IMR-90 (cell line): ENCODE data around the gene KLHL36. TPM values are rescaled to one million over a fixed set of nuclear protein-coding genes. Genes with fewer than 3 reads are reported as not detected.

Source experiments
- ATAC-seq: fragments of 200-7000 bp; cut with Tn5 transposase; 2 replicates; pipeline ENCODE4 v1.9.1; 2020; ENCODE audit warnings: low read depth, mild to moderate bottlenecking, moderate library complexity
- BruUV-seq: library from RNA; stranded (reverse); fragments of 400-500 nt; replicated peaks from 2 replicates; lab custom pipeline; 2021; lab: Mats Ljungman, UMichigan
- CTCF ChIA-PET: fragments of 300-600 bp; formaldehyde crosslinking; extraction: SDS; loops from one replicate; lab custom pipeline; 2021; ENCODE audit warnings: antibody characterized with exemption; lab: Yijun Ruan, JAX
- POLR2A ChIA-PET: fragments of 300-600 bp; sonication (Branson Sonifier 250); formaldehyde crosslinking; loops from one replicate; lab custom pipeline; 2022; ENCODE audit warnings: antibody characterized with exemption; ENCODE audit not compliant: unreplicated experiment; lab: Charles Lee
- DNase-seq: peaks from one replicate; pipeline ENCODE4 v3.0.0; 2013
- H2AFZ ChIP-seq: replicated peaks from 2 replicates; pipeline ENCODE3; 2013; ENCODE audit warnings: low read length, mild to moderate bottlenecking; ENCODE audit not compliant: poor library complexity
- H2AK5ac ChIP-seq: 2 replicates; pipeline ENCODE4 v1.6.1; 2013; ENCODE audit warnings: low read depth, low read length, inconsistent platforms
- H2AK9ac ChIP-seq: replicated peaks from 2 replicates; pipeline ENCODE3; 2013; ENCODE audit warnings: mild to moderate bottlenecking, low read depth, low read length, moderate library complexity; ENCODE audit not compliant: poor library complexity
- H2BK120ac ChIP-seq: 2 replicates; pipeline ENCODE4 v1.6.1; 2013; ENCODE audit warnings: low read depth, low read length, inconsistent platforms
- H2BK15ac ChIP-seq: 3 replicates; pipeline ENCODE4 v1.6.1; 2013; ENCODE audit warnings: low read depth, low read length, inconsistent platforms
- H2BK20ac ChIP-seq: 2 replicates; pipeline ENCODE4 v1.6.1; 2013; ENCODE audit warnings: low read depth, mild to moderate bottlenecking, inconsistent platforms, low read length, moderate library complexity
- H2BK5ac ChIP-seq: 2 replicates; pipeline ENCODE4 v1.6.1; 2013; ENCODE audit warnings: mild to moderate bottlenecking, low read depth, low read length, inconsistent platforms; ENCODE audit not compliant: poor library complexity, severe bottlenecking
- H3K14ac ChIP-seq: replicated peaks from 2 replicates; pipeline ENCODE4 v1.6.1; 2013; ENCODE audit warnings: low read depth, low read length, inconsistent platforms
- H3K18ac ChIP-seq: 2 replicates; pipeline ENCODE4 v1.6.1; 2013; ENCODE audit warnings: low read depth, low read length, control low read depth
- H3K23ac ChIP-seq: 2 replicates; pipeline ENCODE4 v1.6.1; 2013; ENCODE audit warnings: low read depth, low read length, inconsistent platforms
- H3K27ac ChIP-seq: 2 replicates; pipeline ENCODE4 v1.5.1; 2013; ENCODE audit warnings: mild to moderate bottlenecking, control low read depth, low read length; ENCODE audit not compliant: insufficient read depth
- H3K27me3 ChIP-seq: 2 replicates; pipeline ENCODE4 v1.6.1; 2013; ENCODE audit warnings: low read length; ENCODE audit not compliant: control insufficient read depth, insufficient read depth
- H3K36me3 ChIP-seq: 2 replicates; pipeline ENCODE4 v1.6.1; 2013; ENCODE audit warnings: low read length, mixed read lengths; ENCODE audit not compliant: control insufficient read depth, insufficient read depth
- H3K4ac ChIP-seq: 2 replicates; pipeline ENCODE4 v1.6.1; 2013; ENCODE audit warnings: low read depth, low read length, inconsistent platforms
- H3K4me1 ChIP-seq: 2 replicates; pipeline ENCODE4 v1.6.1; 2013; ENCODE audit warnings: low read length, mixed read lengths; ENCODE audit not compliant: control insufficient read depth, insufficient read depth
- H3K4me2 ChIP-seq: 2 replicates; pipeline ENCODE4 v1.6.1; 2013; ENCODE audit warnings: low read depth, mild to moderate bottlenecking, control low read depth, low read length, moderate library complexity
- H3K4me3 ChIP-seq: 2 replicates; pipeline ENCODE4 v1.5.1; 2013; ENCODE audit warnings: low read depth, mild to moderate bottlenecking, control low read depth, low read length, moderate library complexity; ENCODE audit not compliant: insufficient read depth
- H3K56ac ChIP-seq: 2 replicates; pipeline ENCODE4 v1.6.1; 2013; ENCODE audit warnings: low read length, inconsistent platforms; ENCODE audit not compliant: insufficient read depth; ENCODE audit errors: extremely low read depth
- H3K79me1 ChIP-seq, 2 experiments: 2 replicates each; pipeline ENCODE4 v1.6.1; 2013; ENCODE audit warnings: low read length in 2 of 2, inconsistent platforms in 1 of 2, low read depth in 1 of 2
- H3K9ac ChIP-seq: 2 replicates; pipeline ENCODE4 v1.6.1; 2013; ENCODE audit warnings: low read depth, low read length, control low read depth
- H3K9me1 ChIP-seq: 2 replicates; pipeline ENCODE4 v1.6.1; 2013; ENCODE audit warnings: low read length, inconsistent platforms; ENCODE audit not compliant: insufficient read depth
- H3K9me3 ChIP-seq: 2 replicates; pipeline ENCODE4 v1.6.1; 2013; ENCODE audit warnings: low read length; ENCODE audit not compliant: control insufficient read depth, insufficient read depth
- H4K20me1 ChIP-seq: 2 replicates; pipeline ENCODE4 v1.6.1; 2013; ENCODE audit warnings: low read length, inconsistent platforms; ENCODE audit not compliant: insufficient read depth
- H4K5ac ChIP-seq: 2 replicates; pipeline ENCODE4 v1.6.1; 2013; ENCODE audit warnings: mild to moderate bottlenecking, low read depth, low read length, control low read depth
- H4K8ac ChIP-seq, 2 experiments: 2 replicates each; pipeline ENCODE4 v1.6.1; 2013; ENCODE audit warnings: low read depth in 2 of 2, low read length in 2 of 2, control low read depth in 1 of 2, inconsistent platforms in 1 of 2
- H4K91ac ChIP-seq: 2 replicates; pipeline ENCODE4 v1.6.1; 2013; ENCODE audit warnings: low read depth, low read length, inconsistent platforms; ENCODE audit not compliant: insufficient read depth
- BHLHE40 ChIP-seq: fragments of 150-350 bp; IDR thresholded peaks from 2 replicates; pipeline ENCODE4 v1.6.1; 2016; ENCODE audit warnings: mild to moderate bottlenecking, low read depth, low read length
- CEBPB ChIP-seq: IDR thresholded peaks from 2 replicates; pipeline ENCODE4 v1.6.1; 2012; ENCODE audit warnings: low read depth, low read length, improper control_type of control experiment
- CHD1 ChIP-seq: IDR thresholded peaks from 2 replicates; pipeline ENCODE4 v1.6.1; 2012; ENCODE audit warnings: low read depth, low read length, improper control_type of control experiment
- CTCF ChIP-seq: conservative IDR thresholded peaks from 2 replicates; pipeline ENCODE4 v1.5.1; 2012; ENCODE audit warnings: mild to moderate bottlenecking, low read depth, low read length, improper control_type of control experiment
- ELK1 ChIP-seq: fragments of 150-350 bp; IDR thresholded peaks from 2 replicates; pipeline ENCODE4 v1.6.1; 2016; ENCODE audit warnings: low read depth, mild to moderate bottlenecking, low read length, moderate library complexity, borderline replicate concordance
- FOS ChIP-seq: fragments of 150-350 bp; IDR thresholded peaks from 2 replicates; pipeline ENCODE4 v1.6.1; 2016; ENCODE audit warnings: low read depth, low read length
- MXI1 ChIP-seq: IDR thresholded peaks from 2 replicates; pipeline ENCODE4 v1.6.1; 2012; ENCODE audit warnings: low read depth, mild to moderate bottlenecking, low read length, moderate library complexity, borderline replicate concordance
- NFE2L2 ChIP-seq: fragments of 150-350 bp; IDR thresholded peaks from 2 replicates; pipeline ENCODE4 v1.6.1; 2016; ENCODE audit warnings: low read depth, mild to moderate bottlenecking, low read length
- POLR2A ChIP-seq: IDR thresholded peaks from 2 replicates; pipeline ENCODE4 v1.6.1; 2012; ENCODE audit warnings: mild to moderate bottlenecking, low read depth, low read length
- RCOR1 ChIP-seq: IDR thresholded peaks from 2 replicates; pipeline ENCODE4 v1.6.1; 2012; ENCODE audit warnings: mild to moderate bottlenecking, low read length, improper control_type of control experiment; ENCODE audit not compliant: insufficient replicate concordance
- RFX5 ChIP-seq: IDR thresholded peaks from 2 replicates; pipeline ENCODE4 v1.8.0; 2012; ENCODE audit warnings: low read depth, mild to moderate bottlenecking, low read length, moderate library complexity
- USF2 ChIP-seq: fragments of 150-350 bp; IDR thresholded peaks from 2 replicates; pipeline ENCODE4 v1.6.1; 2017; ENCODE audit warnings: mild to moderate bottlenecking, antibody characterized with exemption, low read length, low read depth
- WGBS, 2 experiments: methylation state at CpG; one replicate each; pipeline versions ENCODE4 v1.1.5 to v1.1.7; 2013; ENCODE audit warnings: missing lambda C conversion rate in 2 of 2; ENCODE audit not compliant: insufficient read length in 1 of 2; ENCODE audit errors: extremely low coverage in 2 of 2; 5-methylcytosine and 5-hydroxymethylcytosine counted together
- dilution Hi-C: fragments of 300-500 bp; cut with HindIII; formaldehyde crosslinking; loops from one replicate; pipeline ENCODE4 v1.14.3; 2018; ENCODE audit warnings: low sequenced_read_pairs; ENCODE audit not compliant: unreplicated experiment
- in situ Hi-C: fragments of 300-500 bp; cut with MboI; formaldehyde crosslinking; loops from 3 replicates; pipeline ENCODE4 v1.14.3; 2019; ENCODE audit warnings: low sequenced_read_pairs, inconsistent platforms, mixed read lengths
- intact Hi-C: fragments of 100-400 bp; cut with micrococcal nuclease; formaldehyde crosslinking; loops from 2 replicates; pipeline ENCODE4 v1.10.0; 2022
- polyA plus RNA-seq, 3 experiments: library from polyadenylated mRNA; depleted of rRNA; stranded (reverse); fragments of >200 nt; gene quantifications; 2 replicates each; pipeline ENCODE4 v1.2.3, GENCODE V29; 2012; ENCODE audit warnings: low replicate concordance in 1 of 3
- total RNA-seq: library from RNA; depleted of rRNA; stranded (reverse); fragments of >200 nt; gene quantifications from 2 replicates; pipeline ENCODE4 v1.2.3, GENCODE V29; 2012

KLHL36 gene
- total and polyA plus RNA-seq, 2 of the 4 experiments (the other 2 are of a cell fraction): 45.9 to 46.3 TPM

- Histone ChIP-seq H3K79me1 (peaks cover 4 to 9% of the 10 kb centered on the region in 2 experiments; a peak in 1 of 4 replicates), H3K14ac (peak overlapping the region; percentile 90), H4K5ac (peak overlapping the region; percentile 19; the same call in 1 of the 2 replicates), H2AFZ (peak overlapping the region; percentile 53), H4K91ac (peak overlapping the region; percentile 66), H3K18ac (peak overlapping the region; percentile 42; the same call in 1 of the 2 replicates), H3K4ac (peak overlapping the region; percentile 86), H3K9me3 (no peaks in the 10 kb centered on the region), H4K8ac (peak overlapping the region; percentile 69 to 76; a peak in 3 of 4 replicates), H3K4me2 (no peak overlapping the region), H2AK5ac (peak overlapping the region; percentile 91), H3K27ac (no peak overlapping the region), H2BK5ac (peak overlapping the region; percentile 7), H2AK9ac (peak overlapping the region; percentile 73), H3K27me3 (no peaks in the 10 kb centered on the region), H3K56ac (no peak overlapping the region; the same call in 1 of the 2 replicates), H3K9ac (no peak overlapping the region), H3K36me3 (no peaks in the 10 kb centered on the region), H3K4me1 (peaks cover 9% of the 10 kb centered on the region), H3K9me1 (peaks cover 14% of the 10 kb centered on the region), H2BK15ac (peak overlapping the region; percentile 99), H3K4me3 (no peak overlapping the region), H3K23ac (peak overlapping the region; percentile 81; the same call in 1 of the 2 replicates), H4K20me1 (no peaks in the 10 kb centered on the region), H2BK120ac (peak overlapping the region; percentile 86), H2BK20ac (peak overlapping the region; percentile 94)
- no TSS peak for BruUV-seq
- no peak for TF ChIP-seq RCOR1
- no peak for TF ChIP-seq CEBPB
- TF ChIP-seq NFE2L2: no peak
- no peak for TF ChIP-seq RFX5
- TF ChIP-seq ELK1: no peak
- no peak for TF ChIP-seq USF2
- no peak for TF ChIP-seq BHLHE40
- no peak for TF ChIP-seq CTCF
- no peak for TF ChIP-seq FOS
- TF ChIP-seq CHD1: no peak
- TF ChIP-seq MXI1: no peak
- no peak for TF ChIP-seq POLR2A
- ATAC-seq (no peak), DNase-seq (no peak)
- in situ Hi-C loops (no loop called here), intact Hi-C loops (no loop called here), dilution Hi-C loops (no loop called here)
- POLR2A ChIA-PET: no interaction called here
- CTCF ChIA-PET: interaction anchor here (0.9 to 1.3 kb wide), 3 partner anchors 9 to 48 kb away, joined by 3 to 5 read pairs (median 3); no protein-coding TSS in a partner anchor
- WGBS, 2 experiments: 43% methylated on average over 1 of the region's 6 CpGs; no CpG with 5 or more reads in 1 of the 2 experiments
These were observed 41.9 kb downstream of the KLHL36 start for GRCh38 chr16:84690088-84690819.
